GM19397 (cell line): ENCODE results near the gene RUFY4.

ENCODE experiments used
- ATAC-seq: cut with Tn5 transposase; IDR thresholded peaks from one replicate; pipeline ENCODE4 v1.9.1; 2021; ENCODE audit warnings: mild to moderate bottlenecking, moderate library complexity; ENCODE audit not compliant: unreplicated experiment

The RUFY4 gene

DNA sequence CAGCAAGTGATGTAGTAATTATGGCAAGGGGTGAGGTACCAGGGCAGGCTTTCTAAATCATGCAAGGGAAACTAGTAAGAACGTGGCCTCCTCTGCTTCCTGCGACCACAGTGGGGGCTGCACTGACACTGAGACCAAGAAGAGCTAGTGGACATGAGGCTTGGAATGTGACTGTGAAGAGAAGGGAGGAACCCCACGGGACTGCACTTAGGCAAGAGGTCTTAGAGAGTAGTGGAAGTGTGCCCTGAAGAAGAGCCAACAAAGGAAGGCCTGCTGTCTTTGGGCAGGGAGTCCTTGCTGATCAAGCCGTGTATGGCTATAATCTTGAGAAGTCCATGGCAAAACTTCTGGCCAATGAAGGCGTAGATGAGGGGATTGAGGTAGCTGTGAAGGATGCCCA is 8.9 kb upstream of the RUFY4 start:
- no peak for ATAC-seq

GRCh38 chr2:218060950-218061660 is 7.9 kb upstream of the RUFY4 start:
- ATAC-seq: no peak

- peak; percentile 61 for ATAC-seq
Measured at GRCh38 chr2:218063486-218063885, 5.6 kb upstream of the RUFY4 start.

DNA sequence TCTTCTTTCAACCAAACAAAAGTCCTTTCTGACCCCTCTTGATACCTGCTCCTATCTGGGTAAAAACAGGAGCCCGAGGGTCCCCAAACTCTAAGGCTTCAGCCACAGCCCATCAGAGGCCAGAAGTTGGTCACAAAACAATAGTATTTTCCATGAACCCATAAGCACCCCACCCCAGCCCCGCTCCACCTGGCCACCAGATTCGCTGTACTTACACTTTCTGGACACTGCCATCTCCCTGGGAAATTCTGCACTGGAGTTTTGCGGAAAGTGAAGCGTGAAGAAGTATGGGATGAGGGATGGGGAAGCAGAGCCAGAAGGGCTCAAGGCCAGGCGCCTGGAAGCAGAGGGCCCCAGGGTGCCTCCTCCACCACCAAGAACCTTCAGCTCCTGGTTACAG is 5.2 kb upstream of the RUFY4 start:
- ATAC-seq: no peak

GRCh38 chr2:218065239-218066006 is 3.6 kb upstream of the RUFY4 start:
- ATAC-seq: no peak

- ATAC-seq: no peak
Measured at GRCh38 chr2:218066926-218067515, 2.0 kb upstream of the RUFY4 start.

DNA sequence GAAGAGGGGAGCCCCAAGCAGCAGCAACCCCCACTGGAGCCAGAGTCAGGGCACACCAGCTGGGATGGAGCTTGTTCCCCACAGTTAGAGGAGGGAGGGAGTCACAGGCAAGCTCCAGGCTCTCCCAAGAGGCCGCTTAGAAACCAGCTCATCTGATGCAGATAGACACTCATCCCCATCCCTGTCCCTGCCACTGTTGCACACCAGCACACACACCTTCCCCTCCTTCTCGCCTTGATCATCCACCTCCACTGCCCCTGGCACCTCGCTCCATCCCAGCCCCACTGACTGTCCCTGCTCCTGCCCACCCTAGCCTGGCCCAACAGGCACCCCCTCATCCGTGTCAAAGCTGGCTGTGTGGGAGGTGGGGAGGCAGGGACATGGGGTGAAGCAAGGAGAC is 1.5 kb upstream of the RUFY4 start:
- no peak for ATAC-seq

DNA sequence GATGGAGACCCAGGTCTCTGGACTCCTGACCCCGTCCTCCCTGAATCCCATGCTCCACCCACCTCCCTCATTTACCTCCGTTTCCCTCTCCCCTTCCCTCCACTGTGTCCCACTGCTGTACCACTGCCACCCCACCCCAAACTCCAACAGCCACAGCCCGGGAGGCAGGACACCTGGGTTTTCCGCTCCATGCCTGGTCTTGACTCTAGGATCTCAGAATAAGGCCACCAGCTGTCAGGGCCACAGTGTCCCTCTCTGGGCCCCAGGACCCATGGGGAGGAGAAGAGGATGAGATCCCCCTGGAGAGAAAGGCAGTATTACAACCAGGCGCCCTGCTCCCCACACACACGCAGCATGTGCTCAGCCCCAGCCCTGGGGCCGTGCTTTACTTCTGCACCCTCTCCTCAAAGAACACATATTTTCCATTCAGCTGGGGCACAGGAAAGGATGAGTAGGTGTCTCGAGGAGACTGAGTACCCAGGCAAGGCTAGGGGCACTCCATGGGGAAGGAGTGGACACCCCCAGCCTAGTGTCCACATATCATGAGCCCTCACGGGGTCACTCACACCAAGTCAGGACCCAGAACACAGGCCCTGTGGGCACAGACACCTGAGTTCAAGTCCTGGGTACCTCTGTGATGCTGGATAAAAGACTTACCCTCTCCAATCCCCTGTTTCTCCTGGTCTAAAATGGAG is 700 bp downstream of the RUFY4 start:
- no peak for ATAC-seq

DNA sequence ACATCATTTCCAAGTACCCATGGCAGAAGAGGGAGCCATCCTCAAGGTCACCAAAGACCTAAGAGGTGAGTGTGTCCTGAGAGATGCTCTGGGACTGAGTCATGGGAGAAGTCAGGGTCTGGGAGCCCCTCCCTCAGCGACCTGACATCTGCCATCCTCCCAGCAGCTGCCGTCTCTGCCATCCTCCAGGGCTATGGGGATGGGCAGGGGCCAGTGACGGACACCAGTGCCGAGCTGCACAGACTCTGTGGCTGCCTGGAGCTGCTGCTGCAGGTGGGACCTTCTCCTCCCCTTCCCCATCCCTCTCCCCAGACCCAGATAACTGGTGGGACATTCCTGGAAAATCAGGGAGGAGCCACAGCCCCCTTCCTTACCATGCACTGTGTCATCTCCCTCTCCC is 1.5 kb downstream of the RUFY4 start:
- ATAC-seq: no peak

GRCh38 chr2:218071218-218071937 is 2.3 kb downstream of the RUFY4 start:
- no peak for ATAC-seq

- no peak for ATAC-seq
Measured at GRCh38 chr2:218072002-218072401, 2.9 kb downstream of the RUFY4 start.

DNA sequence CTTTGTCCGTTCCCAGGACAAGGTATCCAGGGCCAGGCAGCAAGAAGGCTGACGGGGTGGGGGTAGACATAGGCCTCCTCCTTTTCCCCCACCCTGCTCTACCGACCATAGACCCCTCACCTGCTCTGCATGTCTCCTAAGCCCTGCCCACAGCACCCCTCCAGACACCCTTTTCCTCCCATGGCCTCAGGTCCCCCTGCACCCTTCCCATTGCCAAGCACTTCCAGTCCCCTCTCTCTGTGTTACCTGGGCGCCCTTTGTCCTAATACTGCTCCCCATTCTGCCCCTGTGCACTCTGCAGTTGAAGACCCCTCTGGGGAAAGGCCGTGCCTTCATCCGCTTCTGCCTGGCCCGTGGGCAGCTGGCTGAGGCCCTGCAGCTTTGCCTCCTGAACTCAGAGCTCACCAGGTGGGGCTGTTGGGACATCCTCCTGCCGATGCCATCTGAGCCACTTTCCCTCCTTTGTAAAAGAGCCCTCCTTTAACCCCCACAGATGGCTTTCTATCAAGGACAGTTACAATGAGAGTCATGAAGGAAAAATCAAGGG is 3.5 kb downstream of the RUFY4 start:
- ATAC-seq: no peak

- ATAC-seq: no peak
Measured at GRCh38 chr2:218073185-218073584, 4.1 kb downstream of the RUFY4 start.

- no peak for ATAC-seq
Measured at GRCh38 chr2:218074031-218074430, 5.0 kb downstream of the RUFY4 start.

DNA sequence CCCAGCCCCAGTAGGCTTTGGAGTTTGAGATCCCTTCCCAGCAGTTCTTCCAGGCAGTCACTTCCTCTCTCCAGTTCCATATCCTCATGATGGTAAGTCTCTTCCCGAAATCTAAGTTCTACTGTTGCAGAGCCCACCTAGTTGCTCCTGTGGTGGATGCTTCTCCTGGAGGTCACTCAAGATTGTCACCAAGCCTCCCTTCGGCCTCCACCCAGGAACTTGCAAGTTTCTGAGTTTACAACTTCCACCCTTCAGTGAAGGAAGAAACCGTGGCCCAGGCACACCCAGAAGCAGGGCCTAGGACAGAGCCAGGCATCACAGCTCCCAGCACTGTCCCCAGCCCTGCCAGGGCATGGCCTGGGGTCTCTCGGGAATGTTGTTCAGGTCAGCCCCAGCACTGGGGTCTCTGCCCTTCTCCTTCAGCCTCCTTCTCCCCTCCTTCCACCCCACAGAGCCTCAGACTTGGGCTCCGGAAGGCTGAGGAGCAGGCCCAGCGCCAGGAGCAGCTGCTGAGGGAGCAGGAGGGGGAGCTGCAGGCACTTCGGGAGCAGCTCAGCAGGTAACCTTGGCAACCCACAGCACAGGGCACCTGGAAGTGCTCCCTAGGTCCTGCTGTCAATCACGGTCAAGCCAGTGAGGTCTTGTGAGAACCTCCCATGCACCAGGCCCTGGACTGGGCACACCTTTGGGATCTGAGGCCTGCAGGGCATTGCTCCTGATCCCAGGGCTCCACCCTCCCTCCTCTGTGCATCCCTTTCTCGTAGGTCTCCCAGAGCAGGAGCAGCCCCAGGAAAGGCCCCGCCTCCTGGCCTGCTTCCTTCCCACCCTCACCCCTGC is 7.1 kb downstream of the RUFY4 start:
- no peak for ATAC-seq

DNA sequence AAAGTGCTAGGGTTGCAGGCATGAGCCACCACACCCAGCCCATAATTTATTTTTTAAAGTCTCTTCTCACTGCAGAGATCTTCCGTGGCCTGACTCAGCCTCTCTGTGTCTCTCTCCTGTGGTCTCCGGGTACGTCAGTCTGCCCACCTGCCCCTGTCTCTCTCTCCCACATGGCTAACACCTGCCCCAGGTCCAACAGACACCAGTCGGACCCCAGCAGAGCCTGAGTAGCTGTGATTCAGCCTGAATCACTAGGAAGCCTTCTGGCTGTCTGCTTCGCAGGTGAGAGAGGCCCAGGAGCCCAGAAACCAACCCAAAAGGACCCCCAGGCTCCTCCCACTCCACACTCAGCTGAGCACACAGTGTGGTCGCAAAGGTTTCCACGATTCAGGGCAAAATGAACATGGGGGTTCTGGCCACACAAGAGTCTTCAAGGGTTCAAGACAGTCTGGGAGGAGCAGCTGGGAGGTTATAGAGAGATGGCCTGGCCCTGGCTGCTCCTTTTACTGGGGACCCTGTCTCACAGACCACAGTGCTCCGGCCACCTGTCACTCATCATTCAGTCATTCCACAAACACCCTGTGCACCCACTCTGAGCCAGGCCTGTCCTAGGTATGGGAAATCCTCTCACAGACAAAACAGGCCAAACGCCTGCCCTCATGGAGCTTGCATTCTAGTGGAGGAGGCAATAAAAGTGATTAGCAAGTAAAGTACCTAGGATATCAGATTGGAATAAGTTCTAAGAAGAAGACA is 8.6 kb downstream of the RUFY4 start:
- no peak for ATAC-seq

GRCh38 chr2:218079943-218080913 is 11.2 kb downstream of the RUFY4 start:
- ATAC-seq: no peak

DNA sequence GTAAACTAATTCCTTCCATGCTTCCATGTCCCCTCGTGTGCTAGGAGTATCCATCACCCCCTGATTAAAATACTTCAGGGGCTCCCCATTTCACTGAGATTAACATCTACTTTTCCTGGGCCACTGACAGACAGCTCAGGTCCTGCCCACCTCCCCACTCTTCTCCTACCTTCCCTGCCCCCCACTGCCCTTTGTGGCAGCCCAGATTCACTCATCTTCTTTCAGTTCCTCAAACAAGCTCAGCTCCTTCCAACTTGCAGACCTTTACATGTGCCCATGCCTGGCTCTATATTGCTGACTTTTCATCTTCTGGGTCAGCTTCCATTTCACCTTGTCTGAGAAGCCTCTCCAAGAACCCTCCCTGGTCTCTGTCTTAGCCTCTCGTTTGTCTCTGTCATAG is 12.0 kb downstream of the RUFY4 start:
- ATAC-seq: peak; percentile 88
